ENCODE data around the gene TAF15. TPM values are rescaled to one million over a fixed set of nuclear protein-coding genes. Genes with fewer than 3 reads are reported as not detected.

TAF15 gene
- total RNA-seq, 4 donors from 2014 or later: 62.8 to 115 (median 88.4) TPM

DNA sequence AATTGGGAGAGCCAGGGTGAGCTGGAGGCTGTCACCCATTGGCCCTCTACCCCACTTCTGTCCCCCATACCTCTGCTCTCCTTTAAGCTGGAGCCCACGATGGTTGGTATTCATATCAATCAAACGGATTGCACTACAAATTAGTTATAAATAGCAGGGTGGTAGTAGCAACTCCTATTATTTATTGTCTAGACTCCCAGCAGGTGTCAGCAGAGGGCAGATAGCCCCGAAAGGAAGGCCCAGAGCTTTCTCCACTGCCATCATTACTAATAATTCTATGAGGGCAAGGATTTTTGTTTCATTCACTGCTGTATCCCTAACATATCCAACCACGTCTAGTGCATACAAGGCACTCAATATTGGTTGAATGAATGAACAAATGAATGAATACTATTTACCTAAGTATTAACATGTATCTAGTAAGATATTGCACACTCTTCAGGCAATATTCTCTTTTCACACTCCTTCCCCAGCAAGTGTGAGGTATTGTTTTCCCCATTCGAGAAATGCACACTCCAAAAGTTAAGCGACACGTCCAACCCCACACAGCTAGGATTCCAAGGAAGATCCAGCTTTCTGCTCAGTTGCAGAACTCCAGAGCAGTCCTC lies 42.3 kb upstream of the TAF15 start:
- DNase-seq (ENCODE audit: low spot score in 2 of 2): peak in 1 of 2 donors; percentile 54
- WGBS, 2 donors: 43 to 47% methylated on average over 7 of the region's 7 CpGs
- Histone ChIP-seq H3K4me3 (no peak overlapping the region), H3K4me1 (peaks cover 0 to 46% (median 29%) of the 10 kb centered on the region in 4 donors), H3K36me3 (no peaks in the 10 kb centered on the region), H3K9me3 (no peaks in the 10 kb centered on the region), H3K27me3 (no peaks in the 10 kb centered on the region), H3K27ac (peak overlapping the region in 2 of 4 donors; percentile 41 to 77)
- no peak for TF ChIP-seq EP300 (IDR thresholded peaks at IDR 0.05)
- TF ChIP-seq, protein P1, sequence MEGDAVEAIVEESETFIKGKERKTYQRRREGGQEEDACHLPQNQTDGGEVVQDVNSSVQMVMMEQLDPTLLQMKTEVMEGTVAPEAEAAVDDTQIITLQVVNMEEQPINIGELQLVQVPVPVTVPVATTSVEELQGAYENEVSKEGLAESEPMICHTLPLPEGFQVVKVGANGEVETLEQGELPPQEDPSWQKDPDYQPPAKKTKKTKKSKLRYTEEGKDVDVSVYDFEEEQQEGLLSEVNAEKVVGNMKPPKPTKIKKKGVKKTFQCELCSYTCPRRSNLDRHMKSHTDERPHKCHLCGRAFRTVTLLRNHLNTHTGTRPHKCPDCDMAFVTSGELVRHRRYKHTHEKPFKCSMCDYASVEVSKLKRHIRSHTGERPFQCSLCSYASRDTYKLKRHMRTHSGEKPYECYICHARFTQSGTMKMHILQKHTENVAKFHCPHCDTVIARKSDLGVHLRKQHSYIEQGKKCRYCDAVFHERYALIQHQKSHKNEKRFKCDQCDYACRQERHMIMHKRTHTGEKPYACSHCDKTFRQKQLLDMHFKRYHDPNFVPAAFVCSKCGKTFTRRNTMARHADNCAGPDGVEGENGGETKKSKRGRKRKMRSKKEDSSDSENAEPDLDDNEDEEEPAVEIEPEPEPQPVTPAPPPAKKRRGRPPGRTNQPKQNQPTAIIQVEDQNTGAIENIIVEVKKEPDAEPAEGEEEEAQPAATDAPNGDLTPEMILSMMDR (IDR thresholded peaks at IDR 0.05): peak; percentile 39 to 71 (median 54)

- no peak overlapping the region for H3K27ac ChIP-seq
- no peak for TF ChIP-seq POLR2A (IDR thresholded peaks at IDR 0.05)
- TF ChIP-seq, protein P1 (IDR thresholded peaks at IDR 0.05): no peak
- TF ChIP-seq EP300 (IDR thresholded peaks at IDR 0.05): no peak
- no peaks in the 10 kb centered on the region for H3K27me3 ChIP-seq
- H3K4me3 ChIP-seq: no peak overlapping the region
- WGBS, 2 donors: 84 to 98% methylated on average over 2 of the region's 2 CpGs
- H3K4me1 ChIP-seq: peaks cover 0 to 61% (median 39%) of the 10 kb centered on the region in 4 donors
- no peaks in the 10 kb centered on the region for H3K9me3 ChIP-seq
- no peaks in the 10 kb centered on the region for H3K36me3 ChIP-seq
- DNase-seq (ENCODE audit: low spot score in 2 of 2): no peak
Measured at GRCh38 chr17:35768797-35769196, 40.5 kb upstream of the TAF15 start.

GRCh38 chr17:35769895-35770486 lies 39.3 kb upstream of the TAF15 start:
- H3K36me3 ChIP-seq: no peaks in the 10 kb centered on the region
- H3K4me1 ChIP-seq: peaks cover 4 to 61% (median 40%) of the 10 kb centered on the region in 4 donors
- no peak overlapping the region for H3K4me3 ChIP-seq
- 93% methylated on average over 46 to 48 of the region's 48 CpGs for WGBS, 2 donors
- H3K9me3 ChIP-seq: no peaks in the 10 kb centered on the region
- TF ChIP-seq EP300 (IDR thresholded peaks at IDR 0.05) (no peak), POLR2A (IDR thresholded peaks at IDR 0.05) (no peak)
- TF ChIP-seq, protein P1 (IDR thresholded peaks at IDR 0.05): no peak
- no peak for DNase-seq (ENCODE audit: low spot score in 2 of 2)
- H3K27ac ChIP-seq: peak overlapping the region in 1 of 4 donors; percentile 62
- no peaks in the 10 kb centered on the region for H3K27me3 ChIP-seq

GRCh38 chr17:35773129-35773528 lies 36.2 kb upstream of the TAF15 start:
- Histone ChIP-seq H3K27me3 (no peaks in the 10 kb centered on the region), H3K27ac (peak overlapping the region; percentile 65 to 89 (median 76)), H3K4me1 (peaks cover 4 to 62% (median 45%) of the 10 kb centered on the region in 4 donors), H3K9me3 (no peaks in the 10 kb centered on the region), H3K4me3 (no peak overlapping the region), H3K36me3 (no peaks in the 10 kb centered on the region)
- WGBS, 2 donors: 83 to 86% methylated on average over 17 of the region's 20 CpGs
- no peak for DNase-seq (ENCODE audit: low spot score in 2 of 2)
- TF ChIP-seq, protein P1 (IDR thresholded peaks at IDR 0.05): no peak
- TF ChIP-seq EP300 (IDR thresholded peaks at IDR 0.05) (no peak), POLR2A (IDR thresholded peaks at IDR 0.05) (no peak)

GRCh38 chr17:35773679-35774425 lies 35.4 kb upstream of the TAF15 start:
- WGBS, 2 donors: 26 to 46% methylated on average over 10 of the region's 10 CpGs
- DNase-seq (ENCODE audit: low spot score in 2 of 2): peak in 1 of 2 donors; percentile 31
- peaks cover 0 to 3% (median 0%) of the 10 kb centered on the region in 3 donors for H3K36me3 ChIP-seq
- no peak overlapping the region for H3K4me3 ChIP-seq
- TF ChIP-seq, protein P1 (IDR thresholded peaks at IDR 0.05): no peak
- peak in 1 of 2 donors; percentile 7 for TF ChIP-seq POLR2A (IDR thresholded peaks at IDR 0.05)
- H3K4me1 ChIP-seq: peaks cover 4 to 70% (median 46%) of the 10 kb centered on the region in 4 donors
- no peaks in the 10 kb centered on the region for H3K9me3 ChIP-seq
- H3K27ac ChIP-seq: peak overlapping the region; percentile 65 to 89 (median 76)
- no peaks in the 10 kb centered on the region for H3K27me3 ChIP-seq

All from tibial nerve (tissue), 4 donors.